Nephron (organoid): ENCODE data around the gene HORMAD2.

ENCODE experiments used
- H3K27ac Mint-ChIP-seq, 3 experiments: 2 replicates each; pipeline ENCODE4 v1.8.0; 2020; ENCODE audit warnings: mixed read lengths in 3 of 3, mild to moderate bottlenecking in 2 of 3, moderate library complexity in 1 of 3
- H3K27me3 Mint-ChIP-seq: 2 replicates; pipeline ENCODE4 v1.8.0; 2021; ENCODE audit warnings: low read depth, mild to moderate bottlenecking, moderate library complexity, mixed read lengths
- H3K36me3 Mint-ChIP-seq: 2 replicates; pipeline ENCODE4 v1.8.0; 2020; ENCODE audit warnings: low read depth, mixed read lengths
- H3K4me1 Mint-ChIP-seq: 2 replicates; pipeline ENCODE4 v1.8.0; 2020; ENCODE audit warnings: mixed read lengths
- H3K4me3 Mint-ChIP-seq, 3 experiments: 2 replicates each; pipeline ENCODE4 v1.8.0; 2020; ENCODE audit warnings: mild to moderate bottlenecking in 3 of 3, mixed read lengths in 3 of 3, moderate library complexity in 2 of 3
- H3K9me3 Mint-ChIP-seq: 2 replicates; pipeline ENCODE4 v1.8.0; 2020; ENCODE audit warnings: mixed read lengths
- CTCF ChIP-seq, 3 experiments: fragments of 200-600 bp; sonication (generic); IDR thresholded peaks; one replicate each; pipeline ENCODE4 v1.5.0; 2021; ENCODE audit warnings: antibody characterized with exemption in 3 of 3; ENCODE audit not compliant: unreplicated experiment in 3 of 3

Gene HORMAD2

GRCh38 chr22:30204015-30204741 is 123.9 kb downstream of the HORMAD2 start:
- peak overlapping the region in 1 of 3 experiments; percentile 26 for H3K4me3 Mint-ChIP-seq

GRCh38 chr22:30204742-30205111 is 124.5 kb downstream of the HORMAD2 start:
- H3K4me1 Mint-ChIP-seq = peaks cover 71% of the 10 kb centered on the region
- no peak for TF ChIP-seq CTCF (IDR thresholded peaks at IDR 0.05; ENCODE audit: unreplicated experiment in 3 of 3)

More at GRCh38 chr22:30204015-30204741, 123.9 kb downstream of the HORMAD2 start:
- no peak for TF ChIP-seq CTCF (IDR thresholded peaks at IDR 0.05; ENCODE audit: unreplicated experiment in 3 of 3)
- Mint-ChIP-seq H3K27ac (peak overlapping the region; percentile 44 to 96 (median 90)), H3K9me3 (no peaks in the 10 kb centered on the region), H3K27me3 (peaks cover 21% of the 10 kb centered on the region), H3K36me3 (no peaks in the 10 kb centered on the region), H3K4me1 (peaks cover 69% of the 10 kb centered on the region)

GRCh38 chr22:30205281-30206115 is 125.2 kb downstream of the HORMAD2 start:
- Mint-ChIP-seq H3K36me3 (no peaks in the 10 kb centered on the region), H3K27ac (peak overlapping the region in 2 of 3 experiments; percentile 92 to 96), H3K4me3 (peak overlapping the region in 1 of 3 experiments; percentile 34), H3K4me1 (peaks cover 71% of the 10 kb centered on the region), H3K9me3 (no peaks in the 10 kb centered on the region), H3K27me3 (peaks cover 20% of the 10 kb centered on the region)
- no peak for TF ChIP-seq CTCF (IDR thresholded peaks at IDR 0.05; ENCODE audit: unreplicated experiment in 3 of 3)

More at GRCh38 chr22:30204742-30205111, 124.5 kb downstream of the HORMAD2 start:
- Mint-ChIP-seq H3K27ac (peak overlapping the region; percentile 44 to 96 (median 90)), H3K36me3 (no peaks in the 10 kb centered on the region), H3K4me3 (peak overlapping the region in 1 of 3 experiments; percentile 23), H3K27me3 (peaks cover 17% of the 10 kb centered on the region), H3K9me3 (no peaks in the 10 kb centered on the region)

GRCh38 chr22:30206944-30207343 is 126.7 kb downstream of the HORMAD2 start:
- no peaks in the 10 kb centered on the region for H3K9me3 Mint-ChIP-seq
- H3K27ac Mint-ChIP-seq = peak overlapping the region; percentile 76 to 100 (median 82)
- no peak for TF ChIP-seq CTCF (IDR thresholded peaks at IDR 0.05; ENCODE audit: unreplicated experiment in 3 of 3)
- H3K4me3 Mint-ChIP-seq = peak overlapping the region in 1 of 3 experiments; percentile 43
- H3K4me1 Mint-ChIP-seq = peaks cover 71% of the 10 kb centered on the region
- H3K36me3 Mint-ChIP-seq = no peaks in the 10 kb centered on the region
- peaks cover 20% of the 10 kb centered on the region for H3K27me3 Mint-ChIP-seq

GRCh38 chr22:30208631-30209603 is 128.7 kb downstream of the HORMAD2 start:
- Mint-ChIP-seq H3K27me3 (peaks cover 20% of the 10 kb centered on the region), H3K36me3 (no peaks in the 10 kb centered on the region), H3K27ac (peak overlapping the region; percentile 95 to 100 (median 99)), H3K9me3 (no peaks in the 10 kb centered on the region), H3K4me3 (peak overlapping the region in 1 of 3 experiments; percentile 59), H3K4me1 (peaks cover 61% of the 10 kb centered on the region)
- no peak for TF ChIP-seq CTCF (IDR thresholded peaks at IDR 0.05; ENCODE audit: unreplicated experiment in 3 of 3)
